K562 (cell line): ENCODE data around the gene NISCH. TPM values are rescaled to one million over a fixed set of nuclear protein-coding genes. Genes with fewer than 3 reads are reported as not detected.

Experiments used
- ATAC-seq: fragments of 200-7000 bp; cut with Tn5 transposase; 3 replicates; pipeline ENCODE4 v1.9.1; 2020; ENCODE audit warnings: moderate library complexity
- BruUV-seq: library from RNA; stranded (reverse); fragments of 400-500 nt; replicated peaks from 2 replicates; lab custom pipeline; 2021; lab: Mats Ljungman, UMichigan
- CTCF ChIA-PET: fragments of 300-600 bp; formaldehyde crosslinking; extraction: SDS; loops from one replicate; lab custom pipeline; 2021; ENCODE audit warnings: low intra/inter-chr PET ratio; lab: Yijun Ruan, JAX
- POLR2A ChIA-PET: fragments of 300-600, 350-650 bp; sonication (Branson Sonifier 250); formaldehyde crosslinking; extraction: SDS; loops from one replicate; lab custom pipeline; 2021; ENCODE audit warnings: antibody characterized with exemption, inconsistent platforms; lab: Yijun Ruan, JAX
- DNase-seq, 4 experiments: peaks; one replicate each; pipeline versions ENCODE4 v3.0.0 to v3.0.0-alpha.2; 2011 to 2018; ENCODE audit warnings: low spot score in 3 of 4, mixed read lengths in 3 of 4; ENCODE audit errors: extremely low read depth in 1 of 4
- FAIRE-seq: peaks from 2 replicates; lab custom pipeline; 2011; peaks lifted over from hg19 to GRCh38; lab: Jason Lieb, UNC
- H2AFZ ChIP-seq: 2 replicates; pipeline ENCODE4 v1.6.0; 2011; ENCODE audit warnings: low read depth, low read length, control low read depth, inconsistent platforms
- H3K27ac ChIP-seq: fragments of 200-600 bp; 3 replicates; pipeline ENCODE4 v1.8.0; 2011; ENCODE audit warnings: low read depth, mild to moderate bottlenecking, control low read depth, inconsistent platforms, low read length, moderate library complexity, mixed read lengths; ENCODE audit errors: extremely low read depth
- H3K27me3 ChIP-seq, 2 experiments: fragments of 300-600 bp in 1 of 2; 2 replicates in 1 of 2; 3 replicates in 1 of 2; pipeline versions ENCODE4 v1.6.0 to v1.8.0; 2011; ENCODE audit warnings: inconsistent platforms in 2 of 2, low read length in 2 of 2, mild to moderate bottlenecking in 1 of 2, mixed read lengths in 1 of 2, moderate library complexity in 1 of 2; ENCODE audit not compliant: control insufficient read depth in 2 of 2, insufficient read depth in 2 of 2
- H3K36me3 ChIP-seq: fragments of 300-600 bp; 3 replicates; pipeline ENCODE4 v1.8.0; 2011; ENCODE audit warnings: mild to moderate bottlenecking, low read length, inconsistent platforms; ENCODE audit not compliant: control insufficient read depth, insufficient read depth
- H3K4me1 ChIP-seq, 2 experiments: fragments of 200-600 bp in 1 of 2; replicated peaks in 1 of 2; 2 replicates in 1 of 2; 3 replicates in 1 of 2; pipeline versions ENCODE4 v1.5.1 to v1.8.0; 2011; ENCODE audit warnings: inconsistent platforms in 2 of 2, low read length in 2 of 2, mild to moderate bottlenecking in 1 of 2, mixed read lengths in 1 of 2, moderate library complexity in 1 of 2; ENCODE audit not compliant: control insufficient read depth in 2 of 2, insufficient read depth in 2 of 2
- H3K4me2 ChIP-seq: 2 replicates; pipeline ENCODE4 v1.6.1; 2011; ENCODE audit warnings: low read length, control low read depth, inconsistent platforms, mixed read lengths; ENCODE audit not compliant: insufficient read depth
- H3K4me3 ChIP-seq: fragments of 200-600 bp; sonication (generic), shearing (Covaris generic); 2 replicates; pipeline ENCODE4 v1.5.1; 2016; ENCODE audit warnings: control low read depth, inconsistent platforms
- H3K79me2 ChIP-seq: fragments of 200-600 bp; 3 replicates; pipeline ENCODE4 v1.8.0; 2011; ENCODE audit warnings: low read length, inconsistent platforms; ENCODE audit not compliant: control insufficient read depth, insufficient read depth
- H3K9ac ChIP-seq, 2 experiments: 2 replicates each; pipeline versions ENCODE4 v1.6.0 to v1.6.1; 2011; ENCODE audit warnings: low read depth in 2 of 2, low read length in 2 of 2, control low read depth in 1 of 2, inconsistent platforms in 1 of 2, mild to moderate bottlenecking in 1 of 2, mixed read lengths in 1 of 2; ENCODE audit not compliant: insufficient read depth in 1 of 2
- H3K9me1 ChIP-seq: one replicate; pipeline ENCODE4 v1.6.0; 2011; ENCODE audit warnings: inconsistent platforms, mild to moderate bottlenecking, low read length, moderate library complexity; ENCODE audit not compliant: control insufficient read depth, insufficient read depth
- H3K9me3 ChIP-seq: replicated peaks from 2 replicates; pipeline ENCODE4 v1.5.1; 2011; ENCODE audit warnings: low read depth, low read length, inconsistent platforms; ENCODE audit not compliant: control insufficient read depth, insufficient read depth
- H4K20me1 ChIP-seq: replicated peaks from 2 replicates; pipeline ENCODE4 v1.6.1; 2011; ENCODE audit warnings: low read length, inconsistent platforms, mixed read lengths; ENCODE audit not compliant: control insufficient read depth, insufficient read depth
- MEF2D ChIP-seq: conservative IDR thresholded peaks from 2 replicates; pipeline ENCODE4 v1.6.1; 2016; ENCODE audit warnings: low read depth, missing genetic modification characterization, missing compliant biosample characterization
- NFIC ChIP-seq: fragments of 450-650 bp; IDR thresholded peaks from 2 replicates; pipeline ENCODE4 v1.6.1; 2017; ENCODE audit warnings: mild to moderate bottlenecking, inconsistent platforms
- POLR2G ChIP-seq: fragments of 200-400 bp; formaldehyde crosslinking; IDR thresholded peaks from 2 replicates; pipeline ENCODE4 v1.6.1; 2017; ENCODE audit warnings: low read depth, mild to moderate bottlenecking, antibody characterized with exemption, low read length, moderate library complexity
- whole genome bisulfite sequencing: fragments of 100-300 bp; shearing (Covaris generic); methylation state at CpG from one replicate; pipeline ENCODE4 v1.1.6; 2016; ENCODE audit warnings: low coverage, mixed read lengths; ENCODE audit not compliant: insufficient coverage; ENCODE audit errors: missing lambda C conversion rate; 5-methylcytosine and 5-hydroxymethylcytosine counted together
- in situ Hi-C: fragments of 300-500 bp; cut with MboI; formaldehyde crosslinking; loops from 4 replicates; pipeline ENCODE4 v1.15.0; 2018; ENCODE audit warnings: inconsistent platforms, mixed read lengths
- intact Hi-C: fragments of 100-400 bp; cut with micrococcal nuclease; formaldehyde crosslinking; loops from 2 replicates; pipeline ENCODE4 v1.14.2; 2022
- polyA plus RNA-seq, 8 experiments: library from polyadenylated mRNA; depleted of rRNA in 4 of 8; stranded (reverse) in 5 of 8; unstranded in 3 of 8; fragments of >200 nt; fragmentation: Nextera tagmentation in 2 of 8; fragmentation: Illumina TruSeq in 1 of 8; extraction: Ambion mirVana in 2 of 8; extraction: Trizol in 1 of 8; gene quantifications; 2 replicates each; pipeline versions ENCODE4 v1.2.1 to v1.2.3, GENCODE V29; 2011 to 2014; ENCODE audit warnings: inconsistent platforms in 1 of 8, missing spikeins in 1 of 8
- total RNA-seq, 7 experiments: library from RNA; depleted of rRNA in 6 of 7; stranded (reverse); fragments of >200 nt in 6 of 7; fragmentation: Illumina TruSeq in 2 of 7; extraction: Trizol in 2 of 7; gene quantifications; 2 replicates each; pipeline versions ENCODE4 v1.2.1 to v1.2.3, GENCODE V29; 2011 to 2021; ENCODE audit warnings: low replicate concordance in 1 of 7

The NISCH gene
- total and polyA plus RNA-seq, 9 of the 15 experiments (the other 6 are each of a cell fraction or from before 2014, with no cell fraction given): 0.44 to 43.5 (median 23.4) TPM

GRCh38 chr3:52483081-52483480 lies 27.7 kb downstream of the NISCH start:
- no peak overlapping the region for H3K4me3 ChIP-seq
- H3K27ac ChIP-seq: no peak overlapping the region
- ChIA-PET POLR2A (interaction anchor here (1.1 kb wide), 1 partner anchor 41 kb away, joined by 3 read pairs; no protein-coding TSS in a partner anchor), CTCF (no interaction called here)
- in situ Hi-C loops: no loop called here
- H4K20me1 ChIP-seq: no peaks in the 10 kb centered on the region
- intact Hi-C loops: loop anchor here (2.0 to 5.0 kb wide), 2 partner anchors 52 to 199 kb away; no protein-coding TSS in a partner anchor
- no peak overlapping the region for H2AFZ ChIP-seq
- no peaks in the 10 kb centered on the region for H3K27me3 ChIP-seq
- no peaks in the 10 kb centered on the region for H3K9me1 ChIP-seq
- H3K36me3 ChIP-seq: peaks cover 65% of the 10 kb centered on the region; the same call in 2 of the 3 replicates
- TF ChIP-seq POLR2G (peak; percentile 65), NFIC (no peak)
- FAIRE-seq: no peak
- WGBS: 84% methylated on average over 12 of the region's 14 CpGs
- DNase-seq: no peak
- no peak for ATAC-seq
- H3K79me2 ChIP-seq: no peaks in the 10 kb centered on the region
- H3K4me2 ChIP-seq: no peak overlapping the region
- peaks cover 0 to 13% of the 10 kb centered on the region in 2 experiments; a peak in 2 of 5 replicates for H3K4me1 ChIP-seq
- no peaks in the 10 kb centered on the region for H3K9me3 ChIP-seq
- H3K9ac ChIP-seq: 0 out of 4 replicates have a peak overlapping the region, but pooled peaks of 1 of the 2 experiments have one; percentile 52
- BruUV-seq: no TSS peak

DNA sequence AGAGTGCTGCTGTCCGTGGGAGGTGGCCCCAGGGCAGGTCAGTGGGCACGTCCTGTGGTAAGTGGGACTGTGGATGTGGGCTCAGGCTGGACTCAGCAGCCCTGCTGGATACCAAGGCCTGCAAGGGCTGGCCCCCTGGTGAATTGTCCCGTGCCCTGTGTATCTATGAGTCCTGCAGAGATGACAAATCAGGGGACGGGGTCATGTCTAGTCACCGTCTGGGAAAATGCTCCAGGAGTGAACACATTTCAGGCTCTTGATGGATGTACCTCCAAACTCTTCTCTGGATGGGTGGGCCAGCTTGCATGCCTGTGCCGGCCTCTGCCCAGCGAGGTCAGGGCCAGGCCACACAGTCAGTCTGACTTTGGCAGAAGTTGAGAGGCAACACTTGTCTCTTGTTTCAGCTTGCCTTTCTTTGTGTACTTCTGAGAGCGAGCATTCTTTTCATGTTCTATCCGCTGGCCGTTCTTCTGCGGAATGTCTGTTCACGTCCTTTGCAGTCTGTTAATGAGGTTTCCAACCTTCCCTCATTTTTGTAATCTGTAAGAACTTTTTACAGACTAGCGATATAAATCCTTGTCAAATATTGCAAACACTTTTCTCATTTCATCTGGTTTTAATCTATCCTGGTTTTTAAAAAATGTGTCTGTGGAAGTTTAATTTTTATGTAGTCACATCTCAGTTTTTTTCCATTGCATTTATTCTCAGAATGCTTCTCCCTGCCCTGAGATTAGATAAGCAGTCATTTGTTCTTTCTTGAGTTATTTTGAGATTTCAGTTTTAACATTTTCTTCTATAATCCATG lies 28.4 kb downstream of the NISCH start:
- ChIA-PET CTCF (no interaction called here), POLR2A (no interaction called here)
- ATAC-seq: no peak
- peaks cover 63% of the 10 kb centered on the region; the same call in 2 of the 3 replicates for H3K36me3 ChIP-seq
- FAIRE-seq: no peak
- H3K9me3 ChIP-seq: no peaks in the 10 kb centered on the region
- no peak for DNase-seq
- no peak overlapping the region for H3K4me2 ChIP-seq
- WGBS: 93% methylated on average over 11 of the region's 13 CpGs
- H3K27ac ChIP-seq: no peak overlapping the region
- no peaks in the 10 kb centered on the region for H3K79me2 ChIP-seq
- no peaks in the 10 kb centered on the region for H3K27me3 ChIP-seq
- no peaks in the 10 kb centered on the region for H3K9me1 ChIP-seq
- no peak for TF ChIP-seq MEF2D (tag)
- intact Hi-C loops (loop anchor here (2.0 to 5.0 kb wide), 2 partner anchors 51 to 199 kb away; no protein-coding TSS in a partner anchor), in situ Hi-C loops (no loop called here)
- peaks cover 0 to 13% of the 10 kb centered on the region in 2 experiments; a peak in 2 of 5 replicates for H3K4me1 ChIP-seq
- BruUV-seq: TSS peak; percentile 19
- no peak overlapping the region for H3K4me3 ChIP-seq
- H2AFZ ChIP-seq: no peak overlapping the region
- no peaks in the 10 kb centered on the region for H4K20me1 ChIP-seq
- H3K9ac ChIP-seq: peak overlapping the region in 1 of 2 experiments; percentile 71; a peak in 2 of 4 replicates
